NT2/D1 (cell line): Measurements from ENCODE around the gene NAXD.

Source experiments
- DNase-seq: peaks from one replicate; pipeline ENCODE4 v3.0.0-alpha.2; 2011; ENCODE audit warnings: low read depth, low spot score
- H3K27me3 ChIP-seq: 2 replicates; pipeline ENCODE4 v1.6.0; 2011; ENCODE audit warnings: mild to moderate bottlenecking; ENCODE audit not compliant: insufficient read length, insufficient read depth
- H3K36me3 ChIP-seq: 2 replicates; pipeline ENCODE4 v1.6.1; 2011; ENCODE audit warnings: mild to moderate bottlenecking, low read length, mixed read lengths; ENCODE audit not compliant: insufficient read depth, insufficient read length
- H3K4me1 ChIP-seq: 2 replicates; pipeline ENCODE4 v1.5.1; 2011; ENCODE audit not compliant: insufficient read depth, insufficient read length
- H3K4me3 ChIP-seq: 2 replicates; pipeline ENCODE4 v1.5.1; 2011; ENCODE audit warnings: low read depth; ENCODE audit not compliant: insufficient read length
- H3K9ac ChIP-seq: 2 replicates; pipeline ENCODE4 v1.6.0; 2011; ENCODE audit warnings: low read depth; ENCODE audit not compliant: insufficient read length
- H3K9me3 ChIP-seq: 2 replicates; pipeline ENCODE4 v1.5.1; 2011; ENCODE audit warnings: mild to moderate bottlenecking, low read length; ENCODE audit not compliant: insufficient read depth
- SUZ12 ChIP-seq: IDR thresholded peaks from 2 replicates; pipeline ENCODE4 v1.6.1; 2011; ENCODE audit not compliant: insufficient read length, insufficient read depth; ENCODE audit errors: extremely low read depth
- YY1 ChIP-seq: IDR thresholded peaks from 2 replicates; pipeline ENCODE4 v1.6.1; 2011; ENCODE audit not compliant: insufficient read length, insufficient read depth
- ZNF274 ChIP-seq: IDR thresholded peaks from 2 replicates; pipeline ENCODE4 v1.6.1; 2011; ENCODE audit warnings: mild to moderate bottlenecking, low read depth, low read length

Gene NAXD

DNA sequence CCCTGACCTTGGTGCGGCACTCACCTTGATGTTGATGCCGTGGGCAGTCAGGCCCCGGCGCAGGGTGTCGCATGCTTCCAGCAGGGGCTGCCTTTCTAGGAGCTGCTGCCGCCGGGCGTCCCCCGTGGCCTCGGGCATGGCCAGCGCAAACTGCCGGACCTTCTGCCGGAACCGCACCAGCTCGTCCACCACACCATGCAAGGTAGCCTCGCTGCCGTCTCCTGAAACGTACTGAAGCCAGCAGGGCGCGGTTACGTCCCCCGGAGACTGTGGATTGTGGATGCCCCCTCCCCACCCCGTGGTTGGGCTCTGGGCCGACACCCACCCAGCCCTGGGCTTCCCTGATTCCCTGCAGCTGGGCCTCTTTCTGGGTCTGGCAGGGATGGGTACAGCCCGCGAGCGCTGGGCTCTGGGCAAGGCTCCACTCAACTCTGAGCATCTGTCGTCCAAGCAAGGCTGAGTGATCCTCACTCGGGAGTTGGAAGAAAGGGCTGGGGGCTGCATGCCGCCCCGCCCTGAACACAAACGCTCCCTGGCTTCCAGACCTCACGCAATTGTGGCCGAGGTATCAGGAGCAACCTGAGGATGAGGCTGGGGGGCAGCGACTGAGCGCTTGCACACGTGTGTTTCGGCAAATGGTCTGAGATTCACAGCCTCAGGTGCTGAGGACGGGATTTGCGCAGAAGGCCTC lies 27.1 kb downstream of the NAXD start:
- Histone ChIP-seq H3K36me3 (peaks cover 80% of the 10 kb centered on the region), H3K9me3 (no peaks in the 10 kb centered on the region), H3K4me1 (peaks cover 12% of the 10 kb centered on the region), H3K9ac (no peak overlapping the region), H3K27me3 (no peaks in the 10 kb centered on the region), H3K4me3 (no peak overlapping the region)
- no peak for TF ChIP-seq SUZ12
- DNase-seq = no peak

- Histone ChIP-seq H3K9ac (no peak overlapping the region), H3K4me3 (no peak overlapping the region), H3K9me3 (no peaks in the 10 kb centered on the region), H3K27me3 (no peaks in the 10 kb centered on the region), H3K36me3 (peaks cover 72% of the 10 kb centered on the region), H3K4me1 (peaks cover 10% of the 10 kb centered on the region)
- TF ChIP-seq YY1 = no peak
- no peak for TF ChIP-seq ZNF274
- no peak for TF ChIP-seq SUZ12
- DNase-seq = no peak
Measured at GRCh38 chr13:110643324-110643723, 28.0 kb downstream of the NAXD start.

DNA sequence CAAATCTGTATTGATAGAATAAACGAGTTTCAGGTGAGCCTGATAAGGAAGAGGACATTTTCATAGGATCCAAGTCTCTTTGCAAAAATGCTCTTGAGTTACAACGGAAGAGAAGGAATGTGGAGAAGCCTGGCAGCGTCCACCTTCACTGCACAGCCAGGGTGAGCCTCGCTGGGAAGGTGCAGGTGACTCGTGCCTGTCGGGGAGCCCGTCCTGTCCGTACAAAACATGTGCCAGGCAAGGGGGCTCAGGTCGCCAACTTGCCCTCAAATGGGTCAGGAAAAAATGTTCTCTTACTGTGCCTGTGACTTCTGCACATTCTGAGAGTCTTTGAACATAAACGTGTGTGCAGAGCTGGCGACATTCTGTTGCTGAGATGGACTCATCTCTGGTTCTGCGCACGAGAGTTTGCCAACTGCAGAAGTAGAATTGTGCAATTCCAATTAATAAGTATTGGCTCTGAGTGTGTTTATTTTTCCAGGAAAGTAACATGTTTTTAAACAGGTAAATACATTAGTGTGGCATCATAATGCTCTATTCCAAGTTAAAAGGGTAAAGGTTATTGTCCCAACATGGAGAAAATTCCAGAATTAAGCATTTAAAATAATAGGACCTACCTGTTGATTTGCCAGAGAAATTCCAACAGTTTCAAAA lies 28.6 kb downstream of the NAXD start:
- Histone ChIP-seq H3K27me3 (no peaks in the 10 kb centered on the region), H3K9ac (no peak overlapping the region), H3K4me1 (peaks cover 10% of the 10 kb centered on the region), H3K4me3 (no peak overlapping the region), H3K9me3 (no peaks in the 10 kb centered on the region), H3K36me3 (peaks cover 67% of the 10 kb centered on the region)
- DNase-seq = no peak
- TF ChIP-seq YY1 (no peak), SUZ12 (no peak), ZNF274 (no peak)

DNA sequence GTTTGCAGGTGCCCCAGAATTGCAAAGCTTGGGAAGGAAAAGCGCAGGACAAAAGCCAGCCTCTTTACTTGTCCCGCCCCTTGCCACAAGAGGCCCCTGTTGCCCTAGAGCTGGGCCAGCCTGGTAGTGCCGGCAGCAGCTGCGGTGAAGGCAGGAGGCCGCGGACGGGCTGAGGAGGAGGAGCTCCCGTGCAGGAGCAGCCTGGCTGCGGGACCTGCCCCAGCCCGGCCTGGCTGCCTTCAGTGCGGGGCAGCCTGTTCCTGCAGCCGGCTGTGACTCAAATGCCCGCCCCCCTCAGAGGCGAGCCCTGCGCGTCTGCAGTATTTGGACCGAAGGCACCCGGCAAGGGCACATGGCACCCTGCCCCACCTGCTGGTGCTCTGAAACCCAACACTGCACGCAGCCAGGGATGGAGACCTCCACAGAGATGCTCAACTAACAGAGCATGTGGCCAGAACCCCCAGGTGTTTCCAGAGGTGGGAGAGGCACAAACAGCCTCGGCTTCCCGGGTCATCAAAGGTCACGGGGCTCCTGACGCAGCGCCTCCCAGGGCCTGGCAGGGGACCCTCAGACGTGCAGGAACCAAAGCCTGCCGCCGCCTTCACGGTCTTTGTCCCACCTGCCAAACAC lies 29.7 kb downstream of the NAXD start:
- TF ChIP-seq YY1 (no peak), ZNF274 (no peak), SUZ12 (no peak)
- Histone ChIP-seq H3K9ac (no peak overlapping the region), H3K4me1 (peaks cover 10% of the 10 kb centered on the region), H3K27me3 (no peaks in the 10 kb centered on the region), H3K9me3 (no peaks in the 10 kb centered on the region), H3K36me3 (peaks cover 66% of the 10 kb centered on the region), H3K4me3 (no peak overlapping the region)
- DNase-seq = peak; percentile 16

DNA sequence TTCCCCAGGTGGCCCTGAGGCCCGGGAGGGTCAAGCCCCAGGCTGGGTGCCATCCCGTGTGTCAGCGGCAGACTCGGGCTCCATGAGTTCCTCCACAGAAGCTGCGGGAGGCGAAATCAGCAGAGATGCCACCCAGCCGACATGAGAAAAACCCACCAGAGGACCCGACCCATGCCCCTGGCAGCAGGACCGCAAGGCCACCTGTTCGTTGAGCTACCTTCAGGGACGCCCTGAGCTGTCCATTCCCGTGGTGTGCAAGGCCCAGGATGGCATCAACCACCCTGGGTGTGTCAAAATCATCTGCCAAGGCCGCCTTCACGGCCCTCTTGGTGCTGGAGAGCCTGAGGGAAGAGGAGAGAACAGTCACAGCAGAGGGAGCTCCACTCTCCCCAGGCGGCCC lies 30.4 kb downstream of the NAXD start:
- Histone ChIP-seq H3K9ac (no peak overlapping the region), H3K9me3 (no peaks in the 10 kb centered on the region), H3K27me3 (no peaks in the 10 kb centered on the region), H3K4me1 (peaks cover 10% of the 10 kb centered on the region), H3K4me3 (no peak overlapping the region), H3K36me3 (peaks cover 64% of the 10 kb centered on the region)
- DNase-seq = no peak
- no peak for TF ChIP-seq ZNF274
- TF ChIP-seq YY1 = no peak
- no peak for TF ChIP-seq SUZ12

DNA sequence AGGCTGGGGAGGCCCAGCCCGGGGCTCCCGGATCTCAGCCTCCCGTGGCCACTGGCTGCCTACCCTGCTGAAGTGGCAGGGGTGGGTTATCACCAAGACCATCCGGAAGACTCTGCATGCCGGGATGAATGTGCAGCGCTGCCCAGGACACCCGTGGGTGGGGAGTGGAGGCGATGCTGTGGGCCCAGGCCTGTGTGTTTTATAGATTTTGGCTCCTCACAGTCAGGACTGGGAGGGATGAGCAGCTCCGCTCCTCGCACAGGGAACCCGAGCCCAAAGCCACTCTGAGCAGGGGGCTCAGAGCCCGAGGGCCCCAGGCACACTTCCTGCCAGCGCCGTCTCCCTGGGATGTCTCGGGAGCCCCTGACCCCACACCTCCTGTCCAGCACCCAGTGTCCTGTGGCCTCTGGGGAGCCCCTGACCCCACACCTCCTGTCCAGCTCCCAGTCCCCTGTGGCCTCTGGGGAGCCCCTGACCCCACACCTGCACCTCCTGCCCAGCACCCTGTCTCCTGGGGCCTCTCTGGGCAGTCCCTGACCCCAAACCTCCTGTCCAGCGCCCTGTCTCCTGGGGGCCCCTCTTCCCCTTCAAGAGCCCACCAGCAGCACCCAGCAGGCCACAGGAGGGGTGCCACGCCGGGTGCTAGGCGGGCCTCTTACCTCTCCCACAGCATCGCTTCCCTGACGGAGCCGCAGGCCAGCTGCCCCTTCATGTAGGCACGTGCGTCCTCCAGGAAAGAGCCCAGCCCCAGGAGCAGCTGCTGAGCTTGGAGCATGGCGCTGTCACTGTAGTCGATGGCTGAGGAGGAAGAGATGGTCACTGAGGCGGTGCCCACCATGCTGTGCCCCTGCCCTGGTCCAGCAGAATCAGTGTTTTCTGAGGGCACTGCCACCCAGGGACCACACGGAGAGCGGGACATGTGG lies 31.4 kb downstream of the NAXD start:
- Histone ChIP-seq H3K9me3 (no peaks in the 10 kb centered on the region), H3K9ac (no peak overlapping the region), H3K36me3 (peaks cover 62% of the 10 kb centered on the region), H3K27me3 (no peaks in the 10 kb centered on the region), H3K4me3 (no peak overlapping the region), H3K4me1 (peaks cover 10% of the 10 kb centered on the region)
- no peak for DNase-seq
- no peak for TF ChIP-seq YY1
- TF ChIP-seq SUZ12 = no peak
- TF ChIP-seq ZNF274 = no peak
